ENCODE results near the gene SUPT7L. TPM values are rescaled to one million over a fixed set of nuclear protein-coding genes. Genes with fewer than 3 reads are reported as not detected.

SUPT7L gene
- polyA plus RNA-seq, 1 donor from 2014 or later = 95.8 TPM

- H3K79me2 ChIP-seq (replicated peaks; ENCODE audit: insufficient read depth, low read length) = no peaks in the 10 kb centered on the region
- no peaks in the 10 kb centered on the region for H4K20me1 ChIP-seq (ENCODE audit: insufficient read depth)
- TF ChIP-seq EP300 (conservative IDR thresholded peaks at IDR 0.05; ENCODE audit: poor library complexity, severe bottlenecking) = no peak
- TF ChIP-seq EZH2 (IDR thresholded peaks at IDR 0.05; ENCODE audit: borderline replicate concordance, insufficient read depth, low read length, poor library complexity, severe bottlenecking) = no peak
- TF ChIP-seq SMC3 (conservative IDR thresholded peaks at IDR 0.05; ENCODE audit: poor library complexity) = no peak
- TF ChIP-seq MXI1 (conservative IDR thresholded peaks at IDR 0.05; ENCODE audit: poor library complexity, severe bottlenecking) = no peak
- TF ChIP-seq RAD21 (conservative IDR thresholded peaks at IDR 0.05) = no peak
- no peak for TF ChIP-seq REST (IDR thresholded peaks at IDR 0.05; ENCODE audit: borderline replicate concordance)
- no peak for TF ChIP-seq TAF1 (IDR thresholded peaks at IDR 0.05; ENCODE audit: low read depth)
- no peak for TF ChIP-seq CTCF (IDR thresholded peaks at IDR 0.05; ENCODE audit: poor library complexity, severe bottlenecking)
- TF ChIP-seq POLR2AphosphoS5 (IDR thresholded peaks at IDR 0.05) = no peak
- no peak overlapping the region for H3K27ac ChIP-seq (ENCODE audit: low read length)
- H3K4me2 ChIP-seq (ENCODE audit: low read length) = no peak overlapping the region
- H3K9ac ChIP-seq (ENCODE audit: low read length) = no peak overlapping the region
- no peaks in the 10 kb centered on the region for H3K9me3 ChIP-seq (ENCODE audit: low read length)
- H2AFZ ChIP-seq (ENCODE audit: low read depth, low read length) = no peak overlapping the region
- no peak overlapping the region for H3K4me3 ChIP-seq (ENCODE audit: low read length)
- H3K27me3 ChIP-seq (ENCODE audit: insufficient read depth, low read depth, low read length) = no peaks in the 10 kb centered on the region
- H3K36me3 ChIP-seq (ENCODE audit: insufficient read depth, low read length) = peaks cover 10% of the 10 kb centered on the region
- no peaks in the 10 kb centered on the region for H3K9me2 ChIP-seq (ENCODE audit: insufficient read depth, low read length)
- H3F3A ChIP-seq (ENCODE audit: insufficient read depth, low read length, poor library complexity, severe bottlenecking) = no peaks in the 10 kb centered on the region
Observed at GRCh38 chr2:27681841-27682240, 18.4 kb upstream of the SUPT7L start.

- Histone ChIP-seq H3K9me3 (ENCODE audit: low read length) (no peaks in the 10 kb centered on the region), H3K4me2 (ENCODE audit: low read length) (no peak overlapping the region), H3K27ac (ENCODE audit: low read length) (no peak overlapping the region), H3K9ac (ENCODE audit: low read length) (no peak overlapping the region), H3K9me2 (ENCODE audit: insufficient read depth, low read length) (no peaks in the 10 kb centered on the region), H3F3A (ENCODE audit: insufficient read depth, low read length, poor library complexity, severe bottlenecking) (no peaks in the 10 kb centered on the region), H4K20me1 (ENCODE audit: insufficient read depth) (no peaks in the 10 kb centered on the region), H3K27me3 (ENCODE audit: insufficient read depth, low read depth, low read length) (no peaks in the 10 kb centered on the region), H3K4me3 (ENCODE audit: low read length) (no peak overlapping the region), H3K36me3 (ENCODE audit: insufficient read depth, low read length) (peaks cover 7% of the 10 kb centered on the region), H2AFZ (ENCODE audit: low read depth, low read length) (no peak overlapping the region), H3K79me2 (replicated peaks; ENCODE audit: insufficient read depth, low read length) (no peaks in the 10 kb centered on the region)
- no peak for TF ChIP-seq CTCF (IDR thresholded peaks at IDR 0.05; ENCODE audit: poor library complexity, severe bottlenecking)
- TF ChIP-seq REST (IDR thresholded peaks at IDR 0.05; ENCODE audit: borderline replicate concordance) = no peak
- TF ChIP-seq TAF1 (IDR thresholded peaks at IDR 0.05; ENCODE audit: low read depth) = no peak
Observed at GRCh38 chr2:27680571-27680970, 17.2 kb upstream of the SUPT7L start.
